Endometrial microvascular endothelial cells (primary cell): ENCODE results near the gene PCDHGA3. TPM values are rescaled to one million over a fixed set of nuclear protein-coding genes. Genes with fewer than 3 reads are reported as not detected.
"Not testable (repeated sequence)": the region's sequence is repeated elsewhere in the genome, so short reads cannot be mapped to it uniquely, and the experiment has no call there.

Source experiments
- in situ Hi-C: cut with HindIII; loops from 2 replicates; pipeline ENCODE4 v1.10.0; 2017; ENCODE audit warnings: low sequenced_read_pairs, low pct_unique_long_range_greater_than_20kb; ENCODE audit errors: inconsistent ontology term
- total RNA-seq: library from RNA; depleted of rRNA; stranded (reverse); fragments of >200 nt; gene quantifications from one replicate; pipeline ENCODE4 v1.2.3, GENCODE V29; 2015; ENCODE audit errors: inconsistent ontology term

Gene PCDHGA3
- total RNA-seq, 1 donor from 2014 or later = 1.3 TPM

DNA sequence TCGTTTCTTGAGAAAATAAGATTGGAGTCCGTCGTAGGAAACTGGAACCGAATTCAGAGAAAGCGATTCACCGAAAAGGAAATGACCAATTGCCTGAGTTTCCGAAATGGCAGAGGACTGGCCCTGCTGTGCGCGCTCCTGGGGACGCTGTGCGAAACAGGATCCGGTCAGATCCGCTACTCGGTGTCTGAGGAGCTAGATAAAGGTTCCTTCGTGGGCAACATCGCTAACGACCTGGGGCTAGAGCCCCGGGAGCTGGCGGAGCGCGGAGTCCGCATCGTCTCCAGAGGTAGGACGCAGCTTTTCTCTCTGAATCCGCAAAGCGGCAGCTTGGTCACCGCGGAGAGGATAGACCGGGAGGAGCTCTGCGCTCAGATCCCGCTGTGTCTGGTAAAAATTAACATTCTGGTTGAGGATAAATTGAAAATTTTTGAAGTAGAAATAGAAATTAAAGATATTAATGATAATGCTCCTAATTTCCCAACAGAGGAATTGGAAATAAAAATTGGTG lies 379 bp downstream of the PCDHGA3 start:
- in situ Hi-C loops = no loop called here

DNA sequence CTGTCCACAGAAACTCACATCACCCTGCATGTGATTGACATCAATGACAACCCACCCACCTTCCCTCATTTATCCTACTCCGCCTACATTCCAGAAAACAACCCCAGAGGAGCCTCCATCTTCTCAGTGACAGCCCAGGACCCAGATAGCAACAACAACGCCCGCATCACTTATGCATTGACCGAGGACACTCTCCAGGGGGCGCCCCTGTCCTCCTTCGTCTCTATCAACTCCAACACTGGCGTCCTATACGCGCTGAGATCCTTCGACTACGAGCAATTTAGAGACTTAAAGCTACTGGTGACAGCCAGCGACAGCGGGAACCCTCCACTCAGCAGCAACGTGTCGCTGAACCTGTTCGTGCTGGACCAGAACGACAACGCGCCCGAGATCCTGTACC lies 1.7 kb downstream of the PCDHGA3 start:
- in situ Hi-C loops = no loop called here

DNA sequence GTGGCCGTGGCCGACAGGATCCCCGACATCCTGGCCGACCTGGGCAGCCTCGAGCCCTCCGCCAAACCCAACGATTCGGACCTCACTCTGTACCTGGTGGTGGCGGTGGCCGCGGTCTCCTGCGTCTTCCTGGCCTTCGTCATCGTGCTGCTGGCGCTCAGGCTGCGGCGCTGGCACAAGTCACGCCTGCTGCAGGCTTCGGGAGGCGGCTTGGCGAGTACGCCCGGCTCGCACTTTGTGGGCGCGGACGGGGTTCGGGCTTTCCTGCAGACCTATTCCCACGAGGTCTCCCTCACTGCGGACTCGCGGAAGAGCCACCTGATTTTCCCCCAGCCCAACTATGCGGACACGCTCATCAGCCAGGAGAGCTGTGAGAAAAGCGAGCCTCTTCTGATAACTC lies 2.4 kb downstream of the PCDHGA3 start:
- in situ Hi-C loops = not testable (repeated sequence)

DNA sequence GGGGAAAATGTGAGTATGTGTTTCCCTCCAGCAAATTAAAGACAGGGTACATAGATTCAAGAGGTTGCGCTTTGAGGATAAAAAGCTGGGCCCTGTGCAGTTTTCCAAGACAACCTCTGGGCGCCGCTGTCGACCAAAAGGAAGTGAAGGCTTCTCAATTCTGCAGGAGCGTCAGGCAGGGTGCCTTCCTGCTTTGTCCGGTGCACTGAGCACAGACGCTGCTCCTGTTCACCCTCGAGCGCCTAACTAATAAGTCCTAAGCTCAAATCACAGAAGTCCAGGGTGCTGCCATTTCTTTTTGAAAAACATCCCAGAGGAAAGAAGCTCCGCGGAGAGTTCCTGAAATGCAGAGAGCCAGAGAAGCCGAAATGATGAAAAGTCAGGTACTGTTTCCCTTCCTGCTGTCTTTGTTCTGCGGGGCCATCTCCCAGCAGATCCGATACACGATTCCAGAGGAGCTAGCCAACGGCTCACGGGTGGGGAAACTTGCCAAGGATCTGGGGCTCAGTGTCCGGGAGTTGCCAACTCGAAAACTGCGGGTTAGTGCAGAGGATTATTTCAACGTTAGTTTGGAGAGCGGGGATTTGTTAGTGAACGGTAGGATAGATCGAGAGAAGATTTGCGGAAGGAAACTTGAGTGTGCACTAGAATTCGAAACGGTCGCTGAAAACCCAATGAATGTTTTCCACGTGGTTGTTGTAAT lies 6.4 kb downstream of the PCDHGA3 start, which contains the start of gene PCDHGB1:
Gene PCDHGB1 (plus strand): TSS at position 183 of the 703 bp plus-strand sequence. CDS start 162 bp downstream, at position 345.
- in situ Hi-C loops = no loop called here

DNA sequence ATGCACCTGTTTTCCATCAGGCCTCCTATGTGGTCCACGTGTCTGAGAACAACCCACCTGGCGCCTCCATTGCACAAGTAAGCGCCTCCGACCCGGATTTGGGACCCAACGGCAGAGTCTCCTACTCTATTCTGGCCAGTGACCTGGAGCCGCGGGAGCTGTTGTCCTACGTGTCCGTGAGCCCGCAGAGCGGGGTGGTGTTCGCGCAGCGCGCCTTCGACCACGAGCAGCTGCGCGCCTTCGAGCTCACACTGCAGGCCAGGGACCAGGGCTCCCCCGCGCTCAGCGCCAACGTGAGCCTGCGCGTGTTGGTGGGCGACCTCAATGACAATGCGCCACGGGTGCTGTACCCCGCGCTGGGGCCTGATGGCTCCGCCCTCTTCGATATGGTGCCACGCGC lies 8.0 kb downstream of the PCDHGA3 start:
- in situ Hi-C loops = no loop called here

DNA sequence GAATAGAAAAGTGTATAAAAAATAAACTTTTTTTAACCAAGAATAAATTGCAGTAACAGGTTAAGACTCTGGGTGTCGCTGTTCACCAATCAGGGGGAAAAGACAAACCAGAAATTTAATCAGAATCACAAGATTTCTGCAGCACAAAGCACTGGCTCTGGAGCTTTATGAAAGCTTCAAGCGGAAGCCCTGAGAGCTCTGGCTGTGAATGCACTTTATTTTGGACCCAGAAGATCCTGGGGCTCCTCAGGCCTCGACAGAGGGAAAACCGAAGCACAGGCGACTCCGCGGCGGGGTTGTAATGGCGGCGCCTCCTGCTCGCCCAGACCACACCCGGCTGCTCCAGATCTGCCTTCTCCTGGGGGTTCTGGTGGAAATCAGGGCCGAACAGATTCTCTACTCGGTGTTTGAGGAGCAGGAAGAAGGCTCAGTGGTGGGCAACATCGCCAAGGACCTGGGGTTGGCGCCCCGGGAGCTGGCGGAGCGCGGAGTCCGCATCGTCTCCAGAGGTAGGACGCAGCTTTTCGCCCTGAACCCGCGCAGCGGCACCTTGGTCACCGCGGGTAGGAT lies 11.4 kb downstream of the PCDHGA3 start, which contains the start of gene PCDHGA4:
Gene PCDHGA4 (plus strand): TSS at position 122 of the 570 bp plus-strand sequence. CDS start 87 bp downstream, at position 209.
- in situ Hi-C loops = no loop called here

DNA sequence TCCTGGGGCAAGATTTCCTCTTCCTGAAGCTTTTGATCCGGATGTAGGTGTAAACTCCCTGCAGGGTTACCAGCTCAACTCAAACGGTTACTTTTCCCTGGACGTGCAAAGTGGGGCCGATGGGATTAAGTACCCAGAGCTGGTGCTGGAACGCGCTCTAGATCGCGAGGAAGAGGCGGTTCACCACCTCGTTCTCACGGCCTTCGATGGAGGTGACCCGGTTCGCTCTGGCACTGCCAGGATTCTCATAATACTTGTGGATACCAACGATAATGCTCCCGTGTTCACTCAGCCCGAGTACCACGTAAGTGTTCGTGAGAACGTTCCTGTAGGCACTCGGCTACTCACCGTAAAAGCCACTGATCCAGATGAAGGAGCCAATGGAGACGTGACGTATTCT lies 12.0 kb downstream of the PCDHGA3 start:
- in situ Hi-C loops = no loop called here

DNA sequence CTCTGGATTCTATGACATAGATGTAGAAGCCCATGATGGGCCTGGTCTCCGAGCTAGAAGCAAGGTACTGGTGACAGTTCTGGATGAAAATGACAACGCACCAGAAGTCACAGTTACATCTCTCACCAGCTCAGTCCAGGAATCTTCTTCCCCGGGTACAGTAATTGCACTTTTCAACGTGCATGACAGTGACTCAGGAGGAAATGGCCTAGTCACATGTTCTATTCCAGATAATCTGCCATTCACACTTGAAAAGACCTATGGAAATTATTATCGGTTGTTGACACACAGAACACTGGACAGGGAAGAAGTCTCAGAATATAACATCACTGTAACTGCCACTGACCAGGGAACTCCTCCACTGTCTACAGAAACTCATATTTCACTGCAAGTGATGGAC lies 12.5 kb downstream of the PCDHGA3 start:
- in situ Hi-C loops = no loop called here

DNA sequence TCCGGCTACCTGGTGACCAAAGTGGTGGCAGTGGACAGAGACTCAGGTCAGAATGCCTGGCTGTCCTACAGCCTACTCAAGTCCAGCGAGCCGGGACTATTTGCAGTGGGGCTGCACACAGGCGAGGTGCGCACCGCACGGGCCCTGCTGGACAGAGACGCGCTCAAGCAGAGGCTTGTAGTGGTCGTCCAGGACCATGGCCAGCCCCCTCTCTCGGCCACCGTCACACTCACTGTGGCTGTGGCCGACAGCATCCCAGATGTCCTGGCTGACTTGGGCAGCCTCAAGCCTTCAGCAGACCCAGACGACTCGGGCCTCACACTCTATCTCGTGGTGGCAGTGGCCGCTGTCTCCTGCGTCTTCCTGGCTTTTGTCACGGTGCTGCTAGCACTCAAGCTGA lies 13.3 kb downstream of the PCDHGA3 start:
- in situ Hi-C loops = no loop called here

DNA sequence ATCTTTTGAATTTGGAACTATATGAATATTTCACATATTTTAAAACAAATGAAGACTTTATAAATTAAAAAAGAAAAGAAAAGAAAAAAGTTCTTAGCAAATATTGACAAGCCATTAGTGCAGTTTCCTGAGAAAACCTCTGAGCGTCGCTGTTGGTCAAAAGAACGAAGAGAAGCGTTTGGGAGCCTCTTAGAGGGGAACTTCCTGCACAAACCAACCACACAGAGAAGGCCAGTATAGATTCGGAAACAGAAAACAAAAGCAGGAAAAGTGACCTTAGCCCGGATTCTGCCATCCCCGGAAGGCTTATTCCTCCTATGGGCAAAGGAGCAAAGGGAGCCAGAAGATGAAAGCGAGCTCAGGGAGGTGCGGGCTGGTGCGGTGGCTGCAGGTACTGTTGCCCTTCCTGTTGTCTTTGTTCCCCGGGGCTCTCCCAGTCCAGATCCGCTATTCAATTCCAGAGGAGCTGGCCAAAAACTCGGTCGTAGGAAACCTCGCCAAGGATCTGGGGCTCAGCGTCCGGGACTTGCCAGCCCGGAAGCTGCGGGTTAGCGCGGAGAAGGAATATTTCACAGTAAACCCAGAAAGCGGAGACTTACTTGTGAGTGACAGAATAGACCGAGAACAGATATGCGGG lies 16.3 kb downstream of the PCDHGA3 start, which contains the start of gene PCDHGB2:
Gene PCDHGB2 (plus strand): TSS at position 205 of the 637 bp plus-strand sequence. CDS start 142 bp downstream, at position 347.
- in situ Hi-C loops = no loop called here

DNA sequence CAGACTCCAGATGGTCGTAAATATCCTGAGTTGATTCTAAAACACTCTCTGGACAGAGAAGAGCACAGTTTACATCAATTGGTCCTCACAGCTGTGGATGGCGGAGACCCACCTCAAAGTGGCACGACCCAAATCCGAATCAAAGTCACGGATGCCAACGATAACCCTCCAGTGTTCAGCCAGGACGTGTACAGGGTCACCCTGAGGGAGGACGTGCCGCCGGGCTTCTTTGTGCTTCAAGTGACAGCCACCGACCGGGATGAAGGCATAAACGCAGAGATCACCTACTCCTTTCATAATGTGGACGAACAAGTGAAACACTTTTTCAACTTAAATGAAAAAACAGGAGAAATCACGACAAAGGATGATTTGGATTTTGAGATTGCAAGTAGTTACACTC lies 17.1 kb downstream of the PCDHGA3 start:
- in situ Hi-C loops = no loop called here

DNA sequence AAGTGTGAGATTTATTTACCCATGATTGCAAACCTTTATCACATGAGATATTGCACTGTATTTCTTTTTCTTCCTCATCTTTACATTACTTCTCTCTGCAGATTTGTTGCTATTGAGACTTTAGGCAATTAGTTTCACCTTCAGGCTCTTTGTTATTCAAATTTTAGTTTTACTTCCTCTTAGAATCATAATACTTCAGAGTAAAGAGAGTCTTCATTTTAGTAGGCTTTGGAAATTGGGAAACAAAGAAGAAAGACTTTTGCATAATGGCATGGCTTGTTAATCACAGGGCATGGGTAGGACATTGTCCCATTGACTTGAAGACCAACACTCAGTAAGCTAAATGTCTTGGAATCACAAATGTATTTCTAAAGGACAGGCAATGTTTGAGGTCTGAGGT lies 19.1 kb downstream of the PCDHGA3 start:
- in situ Hi-C loops = no loop called here

DNA sequence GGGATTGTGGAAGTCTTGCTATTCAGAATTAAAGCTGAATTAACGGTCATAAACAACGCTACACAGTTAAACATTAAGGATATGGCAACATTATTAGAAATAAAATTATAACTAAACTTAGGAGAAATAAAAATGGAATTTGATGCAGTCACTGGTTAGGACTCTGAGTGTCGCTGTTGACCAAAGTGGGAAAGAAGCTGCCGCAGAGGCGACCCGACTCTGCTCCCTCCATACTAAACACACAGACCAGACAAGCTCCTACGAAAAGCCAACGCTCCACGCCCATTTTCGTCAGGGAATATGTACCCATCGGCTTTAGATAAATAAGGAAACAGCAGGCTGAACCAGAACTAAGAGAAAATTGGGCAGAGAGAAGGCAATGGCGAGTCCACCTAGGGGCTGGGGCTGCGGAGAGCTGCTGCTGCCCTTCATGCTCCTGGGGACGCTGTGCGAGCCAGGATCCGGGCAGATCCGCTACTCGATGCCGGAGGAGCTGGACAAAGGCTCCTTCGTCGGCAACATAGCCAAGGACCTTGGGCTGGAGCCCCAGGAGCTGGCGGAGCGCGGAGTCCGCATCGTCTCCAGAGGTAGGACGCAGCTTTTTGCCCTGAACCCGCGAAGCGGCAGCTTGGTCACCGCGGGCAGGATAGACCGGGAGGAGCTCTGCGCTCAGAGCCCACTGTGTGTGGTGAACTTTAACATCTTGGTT lies 20.5 kb downstream of the PCDHGA3 start, which contains the start of gene PCDHGA5:
Gene PCDHGA5 (plus strand): TSS at position 211 of the 709 bp plus-strand sequence. CDS start 169 bp downstream, at position 380.
- in situ Hi-C loops = no loop called here

DNA sequence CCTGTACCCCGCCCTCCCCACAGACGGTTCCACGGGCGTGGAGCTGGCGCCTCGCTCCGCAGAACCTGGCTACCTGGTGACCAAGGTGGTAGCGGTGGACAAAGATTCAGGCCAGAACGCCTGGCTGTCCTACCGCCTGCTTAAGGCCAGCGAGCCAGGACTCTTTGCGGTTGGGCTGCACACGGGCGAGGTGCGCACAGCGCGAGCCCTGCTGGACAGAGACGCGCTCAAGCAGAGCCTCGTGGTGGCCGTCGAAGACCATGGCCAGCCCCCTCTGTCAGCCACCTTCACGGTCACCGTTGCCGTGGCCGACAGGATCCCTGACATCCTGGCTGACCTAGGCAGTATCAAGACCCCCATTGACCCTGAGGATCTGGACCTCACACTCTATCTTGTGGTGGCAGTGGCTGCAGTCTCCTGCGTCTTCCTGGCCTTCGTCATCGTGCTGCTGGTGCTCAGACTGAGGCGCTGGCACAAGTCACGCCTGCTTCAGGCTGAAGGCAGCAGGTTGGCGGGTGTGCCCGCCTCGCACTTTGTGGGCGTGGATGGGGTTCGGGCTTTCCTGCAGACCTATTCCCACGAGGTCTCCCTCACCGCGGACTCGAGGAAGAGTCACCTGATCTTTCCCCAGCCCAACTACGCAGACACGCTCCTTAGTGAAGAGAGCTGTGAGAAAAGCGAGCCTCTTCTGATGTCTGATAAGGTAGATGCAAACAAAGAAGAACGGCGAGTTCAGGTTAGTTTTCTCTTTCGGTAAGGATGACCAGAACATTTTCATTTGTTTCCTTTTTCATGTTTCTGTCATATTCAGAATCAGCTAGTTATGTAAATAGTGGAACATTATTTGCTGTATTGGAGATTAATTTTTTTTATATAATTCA lies 22.6 kb downstream of the PCDHGA3 start:
- in situ Hi-C loops = no loop called here

DNA sequence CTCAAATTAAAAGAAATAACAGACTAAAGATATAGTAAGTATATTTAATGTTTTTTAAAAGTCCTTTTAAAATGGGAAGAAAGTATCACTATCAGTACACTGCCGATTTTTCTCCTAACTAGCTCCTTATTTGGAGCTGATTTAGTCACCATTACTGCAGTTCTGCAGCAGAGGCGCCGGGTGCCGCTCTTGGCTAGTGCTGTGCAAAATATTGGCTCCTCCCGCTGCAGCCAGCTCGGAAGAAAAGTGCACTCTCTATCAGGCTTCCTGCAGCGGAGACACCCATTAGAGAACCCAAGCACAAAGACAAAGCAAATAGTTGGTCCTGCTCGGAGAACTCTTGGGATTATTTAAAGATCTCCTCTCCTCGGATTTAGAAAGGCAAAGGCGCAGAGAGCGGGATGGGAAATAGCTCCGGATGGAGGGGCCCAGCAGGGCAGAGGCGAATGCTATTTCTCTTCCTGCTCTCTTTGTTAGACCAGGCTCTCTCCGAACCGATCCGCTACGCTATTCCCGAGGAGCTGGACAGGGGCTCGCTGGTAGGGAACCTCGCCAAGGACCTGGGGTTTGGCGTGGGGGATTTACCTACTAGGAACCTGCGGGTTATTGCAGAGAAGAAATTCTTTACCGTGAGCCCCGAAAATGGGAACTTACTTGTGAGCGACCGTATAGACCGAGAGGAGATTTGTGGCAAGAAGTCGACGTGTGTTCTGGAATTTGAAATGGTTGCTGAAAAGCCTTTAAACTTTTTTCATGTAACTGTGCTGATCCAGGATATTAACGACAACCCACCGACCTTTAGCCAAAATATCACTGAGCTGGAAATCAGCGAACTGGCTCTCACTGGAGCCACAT lies 26.6 kb downstream of the PCDHGA3 start, which contains the start of gene PCDHGB3:
Gene PCDHGB3 (plus strand): TSS at position 249 of the 855 bp plus-strand sequence. CDS start 153 bp downstream, at position 402.
- in situ Hi-C loops = no loop called here

DNA sequence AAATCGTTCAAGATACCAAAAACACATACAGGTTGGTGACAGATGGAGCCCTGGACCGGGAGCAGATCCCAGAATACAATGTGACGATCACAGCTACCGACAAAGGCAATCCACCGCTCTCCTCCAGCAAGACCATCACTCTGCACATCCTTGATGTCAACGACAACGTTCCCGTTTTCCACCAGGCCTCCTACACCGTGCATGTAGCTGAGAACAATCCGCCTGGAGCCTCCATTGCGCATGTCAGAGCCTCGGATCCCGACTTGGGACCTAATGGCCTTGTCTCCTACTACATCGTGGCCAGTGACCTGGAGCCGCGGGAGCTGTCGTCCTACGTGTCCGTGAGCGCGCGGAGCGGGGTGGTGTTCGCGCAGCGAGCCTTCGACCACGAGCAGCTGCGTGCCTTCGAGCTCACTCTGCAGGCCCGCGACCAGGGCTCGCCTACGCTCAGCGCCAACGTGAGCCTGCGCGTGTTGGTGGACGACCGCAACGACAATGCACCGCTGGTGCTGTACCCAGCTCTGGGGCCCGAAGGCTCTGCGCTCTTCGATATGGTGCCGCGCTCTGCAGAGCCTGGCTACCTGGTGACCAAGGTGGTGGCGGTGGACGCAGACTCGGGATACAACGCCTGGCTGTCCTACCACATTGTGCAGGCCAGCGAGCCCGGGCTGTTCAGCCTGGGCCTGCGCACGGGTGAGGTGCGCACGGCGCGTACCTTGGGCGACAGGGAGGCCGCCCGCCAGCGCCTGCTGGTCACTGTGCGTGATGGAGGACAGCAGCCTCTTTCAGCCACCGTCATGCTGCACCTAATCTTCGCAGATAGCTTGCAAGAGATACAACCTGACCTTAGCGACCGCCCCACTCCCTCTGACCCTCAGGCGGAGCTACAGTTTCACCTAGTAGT lies 28.2 kb downstream of the PCDHGA3 start:
- in situ Hi-C loops = no loop called here
